Astrocyte (in vitro differentiated cells and primary cell): ENCODE results near the gene SLC1A1. TPM values are rescaled to one million over a fixed set of nuclear protein-coding genes. Genes with fewer than 3 reads are reported as not detected.

ENCODE experiments used
- DNase-seq: peaks from one replicate; pipeline ENCODE4 v3.0.0-alpha.2; 2010; ENCODE audit warnings: low read depth
- FAIRE-seq: peaks from 2 replicates; lab custom pipeline; 2011; peaks lifted over from hg19 to GRCh38; lab: Jason Lieb, UNC
- H2AFZ ChIP-seq: 2 replicates; pipeline ENCODE4 v1.6.0; 2012; ENCODE audit warnings: low read depth, low read length, inconsistent platforms
- H3K27ac ChIP-seq: 2 replicates; pipeline ENCODE4 v1.5.1; 2011; ENCODE audit warnings: low read depth, low read length, inconsistent platforms
- H3K27me3 ChIP-seq: 2 replicates; pipeline ENCODE4 v1.6.0; 2011; ENCODE audit warnings: low read length, inconsistent platforms; ENCODE audit not compliant: insufficient read depth
- H3K36me3 ChIP-seq: 2 replicates; pipeline ENCODE4 v1.5.1; 2011; ENCODE audit warnings: low read length, inconsistent platforms; ENCODE audit not compliant: insufficient read depth
- H3K4me1 ChIP-seq: 2 replicates; pipeline ENCODE4 v1.5.1; 2011; ENCODE audit warnings: low read length, inconsistent platforms; ENCODE audit not compliant: insufficient read depth
- H3K4me2 ChIP-seq: 2 replicates; pipeline ENCODE4 v1.6.0; 2012; ENCODE audit warnings: low read length, inconsistent platforms
- H3K4me3 ChIP-seq: 2 replicates; pipeline ENCODE4 v1.5.1; 2011; ENCODE audit warnings: low read depth, mild to moderate bottlenecking, low read length, inconsistent platforms; ENCODE audit not compliant: insufficient read depth
- H3K79me2 ChIP-seq: 2 replicates; pipeline ENCODE4 v1.6.0; 2012; ENCODE audit warnings: mild to moderate bottlenecking, low read length, inconsistent platforms; ENCODE audit not compliant: insufficient read depth
- H3K9ac ChIP-seq: 2 replicates; pipeline ENCODE4 v1.6.0; 2012; ENCODE audit warnings: mild to moderate bottlenecking, low read length, inconsistent platforms
- H3K9me3 ChIP-seq: 2 replicates; pipeline ENCODE4 v1.5.1; 2012; ENCODE audit warnings: low read depth, mild to moderate bottlenecking, low read length, inconsistent platforms; ENCODE audit not compliant: insufficient read depth
- H4K20me1 ChIP-seq: 2 replicates; pipeline ENCODE4 v1.6.0; 2012; ENCODE audit warnings: low read length, inconsistent platforms; ENCODE audit not compliant: insufficient read depth
- H3K27ac Mint-ChIP-seq: one replicate; pipeline ENCODE4 v1.8.0; 2021; ENCODE audit warnings: mild to moderate bottlenecking, mixed read lengths; ENCODE audit not compliant: unreplicated experiment
- H3K27me3 Mint-ChIP-seq: one replicate; pipeline ENCODE4 v1.8.0; 2021; ENCODE audit warnings: low read depth, mixed read lengths; ENCODE audit not compliant: unreplicated experiment
- H3K36me3 Mint-ChIP-seq: one replicate; pipeline ENCODE4 v1.8.0; 2021; ENCODE audit warnings: low read depth, mixed read lengths; ENCODE audit not compliant: unreplicated experiment
- H3K4me1 Mint-ChIP-seq: one replicate; pipeline ENCODE4 v1.8.0; 2021; ENCODE audit warnings: low read depth, mixed read lengths; ENCODE audit not compliant: unreplicated experiment
- H3K4me3 Mint-ChIP-seq: one replicate; pipeline ENCODE4 v1.8.0; 2021; ENCODE audit warnings: mild to moderate bottlenecking, moderate library complexity, mixed read lengths; ENCODE audit not compliant: unreplicated experiment
- H3K9me3 Mint-ChIP-seq: one replicate; pipeline ENCODE4 v1.8.0; 2021; ENCODE audit warnings: mild to moderate bottlenecking, mixed read lengths; ENCODE audit not compliant: unreplicated experiment
- EZH2 ChIP-seq: IDR thresholded peaks from 2 replicates; pipeline ENCODE4 v1.6.1; 2012; ENCODE audit warnings: mild to moderate bottlenecking, low read length, inconsistent platforms; ENCODE audit not compliant: insufficient read depth
- total RNA-seq: library from RNA; stranded (reverse); gene quantifications from 2 replicates; pipeline ENCODE4 v1.2.1, GENCODE V29; 2021
- TF ChIP-seq, protein P1 (sequence below): IDR thresholded peaks from 2 replicates; pipeline ENCODE4 v1.5.1; 2011; ENCODE audit warnings: low read depth, mild to moderate bottlenecking, inconsistent platforms, low read length, moderate library complexity; ENCODE audit not compliant: insufficient read depth

Gene SLC1A1
- total RNA-seq, 1 donor from 2014 or later: 6.7 TPM

DNA sequence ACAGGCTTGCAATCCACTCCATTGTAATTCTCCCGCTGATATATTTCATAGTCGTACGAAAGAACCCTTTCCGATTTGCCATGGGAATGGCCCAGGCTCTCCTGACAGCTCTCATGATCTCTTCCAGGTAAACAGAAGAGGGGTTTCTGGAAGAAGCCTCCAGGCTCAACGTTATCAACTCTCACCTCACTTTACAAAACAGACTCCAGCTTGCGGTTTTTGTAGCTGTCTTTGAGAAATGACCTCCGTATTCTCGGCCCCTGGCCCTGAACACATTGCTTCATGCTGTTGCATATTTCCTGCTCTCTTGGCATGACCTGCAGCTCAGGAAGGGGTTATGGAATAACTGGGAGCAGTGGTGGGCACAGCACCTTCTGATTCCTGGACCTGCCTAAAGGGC, 85.7 kb downstream of the SLC1A1 start:
- Mint-ChIP-seq H3K27ac (no peak overlapping the region), H3K4me3 (no peak overlapping the region), H3K27me3 (peaks cover 3% of the 10 kb centered on the region), H3K4me1 (peaks cover 2% of the 10 kb centered on the region), H3K36me3 (peaks cover 7% of the 10 kb centered on the region), H3K9me3 (peaks cover 5% of the 10 kb centered on the region)
- Histone ChIP-seq H3K4me1 (no peaks in the 10 kb centered on the region), H2AFZ (no peak overlapping the region), H3K9ac (no peak overlapping the region), H4K20me1 (no peaks in the 10 kb centered on the region), H3K27ac (no peak overlapping the region), H3K9me3 (no peaks in the 10 kb centered on the region), H3K4me3 (no peak overlapping the region), H3K4me2 (no peak overlapping the region), H3K27me3 (no peaks in the 10 kb centered on the region), H3K36me3 (no peaks in the 10 kb centered on the region), H3K79me2 (no peaks in the 10 kb centered on the region)
- FAIRE-seq: no peak
- no peak for DNase-seq
- TF ChIP-seq, protein P1, sequence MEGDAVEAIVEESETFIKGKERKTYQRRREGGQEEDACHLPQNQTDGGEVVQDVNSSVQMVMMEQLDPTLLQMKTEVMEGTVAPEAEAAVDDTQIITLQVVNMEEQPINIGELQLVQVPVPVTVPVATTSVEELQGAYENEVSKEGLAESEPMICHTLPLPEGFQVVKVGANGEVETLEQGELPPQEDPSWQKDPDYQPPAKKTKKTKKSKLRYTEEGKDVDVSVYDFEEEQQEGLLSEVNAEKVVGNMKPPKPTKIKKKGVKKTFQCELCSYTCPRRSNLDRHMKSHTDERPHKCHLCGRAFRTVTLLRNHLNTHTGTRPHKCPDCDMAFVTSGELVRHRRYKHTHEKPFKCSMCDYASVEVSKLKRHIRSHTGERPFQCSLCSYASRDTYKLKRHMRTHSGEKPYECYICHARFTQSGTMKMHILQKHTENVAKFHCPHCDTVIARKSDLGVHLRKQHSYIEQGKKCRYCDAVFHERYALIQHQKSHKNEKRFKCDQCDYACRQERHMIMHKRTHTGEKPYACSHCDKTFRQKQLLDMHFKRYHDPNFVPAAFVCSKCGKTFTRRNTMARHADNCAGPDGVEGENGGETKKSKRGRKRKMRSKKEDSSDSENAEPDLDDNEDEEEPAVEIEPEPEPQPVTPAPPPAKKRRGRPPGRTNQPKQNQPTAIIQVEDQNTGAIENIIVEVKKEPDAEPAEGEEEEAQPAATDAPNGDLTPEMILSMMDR: no peak
- TF ChIP-seq EZH2: no peak

DNA sequence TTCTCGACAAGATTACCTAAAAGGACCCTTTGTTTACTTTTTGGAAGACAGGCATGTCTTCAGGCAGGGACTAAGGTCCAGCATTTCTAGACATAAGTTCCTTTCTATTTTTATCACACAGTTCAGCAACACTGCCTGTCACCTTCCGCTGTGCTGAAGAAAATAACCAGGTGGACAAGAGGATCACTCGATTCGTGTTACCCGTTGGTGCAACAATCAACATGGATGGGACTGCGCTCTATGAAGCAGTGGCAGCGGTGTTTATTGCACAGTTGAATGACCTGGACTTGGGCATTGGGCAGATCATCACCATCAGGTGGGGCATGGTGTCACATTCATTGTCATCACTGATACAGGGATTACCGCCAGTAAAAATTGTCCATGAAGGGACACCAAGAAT, 86.2 kb downstream of the SLC1A1 start:
- Histone ChIP-seq H3K79me2 (no peaks in the 10 kb centered on the region), H3K36me3 (no peaks in the 10 kb centered on the region), H3K27ac (no peak overlapping the region), H3K4me1 (no peaks in the 10 kb centered on the region), H2AFZ (no peak overlapping the region), H3K4me2 (no peak overlapping the region), H4K20me1 (no peaks in the 10 kb centered on the region), H3K4me3 (no peak overlapping the region), H3K9ac (no peak overlapping the region), H3K9me3 (no peaks in the 10 kb centered on the region), H3K27me3 (no peaks in the 10 kb centered on the region)
- Mint-ChIP-seq H3K36me3 (peaks cover 7% of the 10 kb centered on the region), H3K27me3 (peaks cover 3% of the 10 kb centered on the region), H3K27ac (no peak overlapping the region), H3K4me3 (no peak overlapping the region), H3K4me1 (peaks cover 2% of the 10 kb centered on the region), H3K9me3 (peaks cover 5% of the 10 kb centered on the region)
- DNase-seq: no peak
- FAIRE-seq: no peak
- TF ChIP-seq, protein P1: no peak
- no peak for TF ChIP-seq EZH2

DNA sequence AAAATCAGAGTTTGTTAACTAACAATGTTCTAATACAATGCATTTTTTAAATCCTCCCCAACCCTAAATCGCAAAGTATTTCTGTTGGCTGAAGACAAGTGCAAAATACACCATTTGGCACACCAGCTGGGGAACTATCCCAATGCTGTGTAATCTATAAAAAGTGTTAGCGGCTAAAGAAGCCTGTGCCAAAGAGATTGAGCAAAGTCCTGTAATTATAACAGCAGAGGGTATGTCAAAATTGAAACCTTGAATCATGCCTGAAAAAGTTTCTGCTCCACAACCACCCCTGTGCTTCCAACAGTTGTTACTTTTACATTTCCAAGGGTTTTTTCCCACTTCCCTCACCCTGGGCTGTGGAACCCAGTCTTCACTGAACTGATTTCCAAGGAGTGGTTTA, 88.7 kb downstream of the SLC1A1 start:
- no peak overlapping the region for H2AFZ ChIP-seq
- Mint-ChIP-seq H3K36me3 (peaks cover 14% of the 10 kb centered on the region), H3K4me1 (no peaks in the 10 kb centered on the region), H3K27me3 (no peaks in the 10 kb centered on the region), H3K4me3 (no peak overlapping the region), H3K27ac (no peak overlapping the region), H3K9me3 (peaks cover 5% of the 10 kb centered on the region)
- no peak overlapping the region for H3K4me2 ChIP-seq
- H3K9ac ChIP-seq: no peak overlapping the region
- DNase-seq (no peak), FAIRE-seq (no peak)
- H3K36me3 ChIP-seq: no peaks in the 10 kb centered on the region
- H3K27ac ChIP-seq: no peak overlapping the region
- no peaks in the 10 kb centered on the region for H3K27me3 ChIP-seq
- TF ChIP-seq EZH2: no peak
- TF ChIP-seq, protein P1: no peak
- no peaks in the 10 kb centered on the region for H3K4me1 ChIP-seq
- no peaks in the 10 kb centered on the region for H3K9me3 ChIP-seq
- no peak overlapping the region for H3K4me3 ChIP-seq
- no peaks in the 10 kb centered on the region for H3K79me2 ChIP-seq
- no peaks in the 10 kb centered on the region for H4K20me1 ChIP-seq
